Gastrocnemius medialis (tissue), 4 donors: ENCODE results near the gene MSI2. TPM values are rescaled to one million over a fixed set of nuclear protein-coding genes. Genes with fewer than 3 reads are reported as not detected.

Experiments
- ATAC-seq, 2 donors: fragments of 150-250 bp; one replicate each; pipeline ENCODE4 v1.9.1; 2016
- DNase-seq, 2 donors: peaks; one replicate each; pipeline ENCODE4 v3.0.0-alpha.2; 2019
- H3K27ac ChIP-seq, 4 donors: fragments of 200-600 bp; sonication (generic); 1 replicate in 1 of 4; 2 replicates in 3 of 4; pipeline ENCODE4 v1.5.1; 2016 to 2018; ENCODE audit warnings: mild to moderate bottlenecking in 2 of 4, moderate library complexity in 1 of 4
- H3K27me3 ChIP-seq, 3 donors: fragments of 200-600 bp; sonication (generic) in 2 of 3; 1 replicate in 1 of 3; 2 replicates in 2 of 3; pipeline versions ENCODE4 v1.5.1 to v1.6.0; 2016 to 2019; ENCODE audit warnings: mild to moderate bottlenecking in 1 of 3, moderate library complexity in 1 of 3
- H3K36me3 ChIP-seq, 2 donors: fragments of 200-600 bp; sonication (generic) in 1 of 2; one replicate each; pipeline ENCODE4 v1.5.1; 2017 to 2018
- H3K4me1 ChIP-seq, 2 donors: fragments of 200-600 bp; sonication (generic) in 1 of 2; one replicate each; pipeline ENCODE4 v1.5.1; 2016 to 2017; ENCODE audit warnings: mild to moderate bottlenecking in 2 of 2
- H3K4me3 ChIP-seq, 4 donors: fragments of 200-600 bp; sonication (generic) in 3 of 4; 1 replicate in 1 of 4; 2 replicates in 3 of 4; pipeline ENCODE4 v1.5.1; 2016 to 2019; ENCODE audit warnings: mild to moderate bottlenecking in 2 of 4
- H3K9me3 ChIP-seq, 3 donors: fragments of 200-600 bp; sonication (generic) in 2 of 3; 1 replicate in 1 of 3; 2 replicates in 2 of 3; pipeline ENCODE4 v1.5.1; 2016 to 2019
- CTCF ChIP-seq, 5 experiments: fragments of 450-650 bp in 3 of 5; fragments of 200-600 bp in 2 of 5; sonication (generic) in 2 of 5; IDR thresholded peaks in 4 of 5; conservative IDR thresholded peaks in 1 of 5; 1 replicate in 4 of 5; 2 replicates in 1 of 5; pipeline ENCODE4 v1.5.1; 2016 to 2019; ENCODE audit warnings: antibody characterized with exemption in 5 of 5, mild to moderate bottlenecking in 3 of 5, moderate library complexity in 3 of 5
- POLR2A ChIP-seq, 2 donors: fragments of 450-650 bp; IDR thresholded peaks; one replicate each; pipeline ENCODE4 v1.6.1; 2017; ENCODE audit warnings: antibody characterized with exemption in 2 of 2, mild to moderate bottlenecking in 2 of 2, moderate library complexity in 2 of 2
- in situ Hi-C, 4 donors: fragments of 200-750 bp; cut with MboI; loops; one replicate each; pipeline versions ENCODE4 v1.15.0 to v1.8.0; 2017; ENCODE audit warnings: low sequenced_read_pairs in 4 of 4
- intact Hi-C: fragments of 100-400 bp; cut with DNase I; formaldehyde crosslinking; loops from one replicate; pipeline ENCODE4 v1.15.1; 2023; ENCODE audit warnings: low total_unique reads
- total RNA-seq, 4 donors: library from RNA; depleted of rRNA; stranded (reverse); fragments of >200 nt; gene quantifications; one replicate each; pipeline versions ENCODE4 v1.1.0 to v1.2.3, GENCODE V29; 2016

The MSI2 gene
- total RNA-seq, 4 donors from 2014 or later, result 33.1 to 66.2 (median 48.5) TPM

GRCh38 chr17:57413848-57414651 is 157.7 kb downstream of the MSI2 start:
- in situ Hi-C loops (no loop called here), intact Hi-C loops (no loop called here)
- Histone ChIP-seq H3K27ac (no peak overlapping the region), H3K36me3 (no peaks in the 10 kb centered on the region), H3K4me3 (no peak overlapping the region), H3K9me3 (no peaks in the 10 kb centered on the region), H3K4me1 (peaks cover 23 to 29% of the 10 kb centered on the region in 2 donors), H3K27me3 (no peaks in the 10 kb centered on the region)
- ATAC-seq (no peak), DNase-seq (no peak)
- TF ChIP-seq CTCF (IDR thresholded peaks at IDR 0.05 in 4 of 5, conservative IDR thresholded peaks at IDR 0.05 in 1 of 5), result no peak
- no peak for TF ChIP-seq POLR2A (IDR thresholded peaks at IDR 0.05)

DNA sequence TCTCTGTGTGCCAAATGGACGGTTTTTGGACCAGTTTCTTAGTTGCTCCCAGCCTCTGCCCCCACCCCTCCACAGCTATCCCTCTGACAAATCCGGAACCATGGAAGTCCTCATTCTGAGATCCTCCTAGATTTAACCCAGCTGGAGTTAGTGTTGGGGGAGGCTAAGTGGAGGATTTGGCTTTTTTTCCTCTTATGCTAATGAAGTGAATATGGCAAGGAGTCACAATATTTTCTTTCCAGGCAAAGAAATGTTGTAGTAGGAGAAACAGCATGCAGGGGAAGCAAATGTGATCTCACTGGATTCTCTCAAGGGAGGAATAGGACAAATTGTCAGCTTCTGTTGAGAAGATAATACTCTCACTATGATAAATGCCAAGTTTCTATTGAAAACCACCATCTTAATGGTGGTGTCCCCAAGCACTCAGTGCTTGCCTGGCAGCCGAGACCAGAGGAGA is 159.5 kb downstream of the MSI2 start:
- H3K4me3 ChIP-seq, result no peak overlapping the region
- in situ Hi-C loops, result no loop called here

DNA sequence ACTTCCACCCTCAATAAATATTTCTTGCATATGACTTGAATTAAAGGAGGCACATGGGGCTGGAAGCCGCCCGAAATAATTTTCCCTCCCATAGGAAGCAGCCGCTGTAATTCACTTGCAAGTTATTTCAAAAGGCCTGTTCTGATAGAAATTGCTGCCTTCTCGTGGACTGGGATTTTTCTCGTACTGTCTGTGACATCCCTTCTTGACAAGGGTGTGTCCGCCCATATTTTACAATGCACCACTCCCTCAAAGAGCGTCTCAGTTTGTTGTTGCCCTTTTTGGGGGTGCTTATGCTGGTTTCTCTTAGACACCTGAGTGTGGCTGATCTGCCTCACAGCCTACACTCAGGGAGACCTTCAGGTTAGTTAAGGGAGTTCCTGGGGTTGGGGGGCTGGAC is 160.0 kb downstream of the MSI2 start:
- TF ChIP-seq CTCF (IDR thresholded peaks at IDR 0.05 in 4 of 5, conservative IDR thresholded peaks at IDR 0.05 in 1 of 5) (no peak), POLR2A (IDR thresholded peaks at IDR 0.05) (no peak)
- Histone ChIP-seq H3K36me3 (no peaks in the 10 kb centered on the region), H3K9me3 (no peaks in the 10 kb centered on the region), H3K27ac (no peak overlapping the region), H3K4me1 (peaks cover 23 to 29% of the 10 kb centered on the region in 2 donors), H3K4me3 (no peak overlapping the region), H3K27me3 (no peaks in the 10 kb centered on the region)
- intact Hi-C loops (no loop called here), in situ Hi-C loops (no loop called here)
- ATAC-seq (no peak), DNase-seq (no peak)

More for the DNA sequence above, 159.5 kb downstream of the MSI2 start:
- ATAC-seq (no peak), DNase-seq (no peak)
- Histone ChIP-seq H3K27ac (no peak overlapping the region), H3K9me3 (no peaks in the 10 kb centered on the region), H3K36me3 (no peaks in the 10 kb centered on the region), H3K27me3 (no peaks in the 10 kb centered on the region), H3K4me1 (peaks cover 23 to 29% of the 10 kb centered on the region in 2 donors)
- intact Hi-C loops, result no loop called here
- TF ChIP-seq POLR2A (IDR thresholded peaks at IDR 0.05) (no peak), CTCF (IDR thresholded peaks at IDR 0.05 in 4 of 5, conservative IDR thresholded peaks at IDR 0.05 in 1 of 5) (no peak)

- Histone ChIP-seq H3K36me3 (no peaks in the 10 kb centered on the region), H3K27ac (no peak overlapping the region), H3K4me1 (peaks cover 23 to 25% of the 10 kb centered on the region in 2 donors), H3K4me3 (no peak overlapping the region), H3K27me3 (no peaks in the 10 kb centered on the region), H3K9me3 (no peaks in the 10 kb centered on the region)
- in situ Hi-C loops (no loop called here), intact Hi-C loops (no loop called here)
- TF ChIP-seq POLR2A (IDR thresholded peaks at IDR 0.05), result no peak
- no peak for TF ChIP-seq CTCF (IDR thresholded peaks at IDR 0.05 in 4 of 5, conservative IDR thresholded peaks at IDR 0.05 in 1 of 5)
- ATAC-seq (no peak), DNase-seq (no peak)
Measured at GRCh38 chr17:57417956-57418355, 161.6 kb downstream of the MSI2 start.
